Fibroblast of lung (primary cell): ENCODE data around the gene SYT9. TPM values are rescaled to one million over a fixed set of nuclear protein-coding genes. Genes with fewer than 3 reads are reported as not detected.

Experiments used
- DNase-seq, 2 donors: peaks; one replicate each; pipeline versions ENCODE4 v3.0.0 to v3.0.0-alpha.2; 2010; ENCODE audit warnings: low read depth in 2 of 2
- H2AFZ ChIP-seq: 2 replicates; pipeline ENCODE4 v1.5.1; 2012; ENCODE audit warnings: low read length, control low read depth, inconsistent platforms
- H3K27ac ChIP-seq: 2 replicates; pipeline ENCODE4 v1.5.1; 2011; ENCODE audit warnings: low read length, control low read depth; ENCODE audit not compliant: insufficient read depth
- H3K27me3 ChIP-seq: 2 replicates; pipeline ENCODE4 v1.5.1; 2011; ENCODE audit warnings: mild to moderate bottlenecking, low read length; ENCODE audit not compliant: control insufficient read depth, insufficient read depth
- H3K36me3 ChIP-seq: 2 replicates; pipeline ENCODE4 v1.5.1; 2011; ENCODE audit warnings: low read length; ENCODE audit not compliant: control insufficient read depth, insufficient read depth
- H3K4me1 ChIP-seq: 2 replicates; pipeline ENCODE4 v1.5.1; 2011; ENCODE audit warnings: low read length; ENCODE audit not compliant: control insufficient read depth, insufficient read depth; ENCODE audit errors: extremely low read depth
- H3K4me2 ChIP-seq: 2 replicates; pipeline ENCODE4 v1.5.1; 2011; ENCODE audit warnings: low read length, control low read depth; ENCODE audit not compliant: insufficient read depth; ENCODE audit errors: extremely low read depth
- H3K4me3 ChIP-seq, 4 experiments: fragments of 200-600 bp in 1 of 4; sonication (generic) in 1 of 4; replicated peaks in 1 of 4; 2 replicates each; pipeline ENCODE4 v1.5.1; 2011 to 2016; ENCODE audit warnings: low read length in 4 of 4, low read depth in 3 of 4, mild to moderate bottlenecking in 3 of 4, control low read depth in 2 of 4, inconsistent platforms in 1 of 4, mixed read lengths in 1 of 4; ENCODE audit not compliant: insufficient read depth in 1 of 4; ENCODE audit errors: control extremely low read depth in 1 of 4
- H3K79me2 ChIP-seq: 2 replicates; pipeline ENCODE4 v1.5.1; 2012; ENCODE audit warnings: mild to moderate bottlenecking, low read length, inconsistent platforms; ENCODE audit not compliant: control insufficient read depth, insufficient read depth
- H3K9ac ChIP-seq: 2 replicates; pipeline ENCODE4 v1.5.1; 2011; ENCODE audit warnings: mild to moderate bottlenecking, low read length, control low read depth; ENCODE audit not compliant: insufficient read depth
- H3K9me3 ChIP-seq: 2 replicates; pipeline ENCODE4 v1.5.1; 2012; ENCODE audit warnings: low read depth, low read length; ENCODE audit not compliant: control insufficient read depth, insufficient read depth
- H4K20me1 ChIP-seq: 2 replicates; pipeline ENCODE4 v1.5.1; 2011; ENCODE audit warnings: low read length; ENCODE audit not compliant: control insufficient read depth, insufficient read depth; ENCODE audit errors: extremely low read depth
- EZH2 ChIP-seq: IDR thresholded peaks from 2 replicates; pipeline ENCODE4 v1.5.1; 2012; ENCODE audit warnings: low read length, control low read depth, mild to moderate bottlenecking; ENCODE audit errors: missing control alignments
- polyA plus RNA-seq, 2 donors: library from polyadenylated mRNA; depleted of rRNA in 1 of 2; stranded (reverse) in 1 of 2; unstranded in 1 of 2; fragments of >200 nt; gene quantifications; 2 replicates each; pipeline ENCODE4 v1.2.1, GENCODE V29; 2011 to 2012; ENCODE audit warnings: missing spikeins in 1 of 2
- total RNA-seq: library from RNA; depleted of rRNA; stranded (reverse); fragments of >200 nt; gene quantifications from 2 replicates; pipeline ENCODE4 v1.2.1, GENCODE V29; 2014
- TF ChIP-seq, protein P1 (sequence below), 2 donors: IDR thresholded peaks in 1 of 2; conservative IDR thresholded peaks in 1 of 2; 1 replicate in 1 of 2; 2 replicates in 1 of 2; pipeline ENCODE4 v1.5.1; 2011 to 2012; ENCODE audit warnings: low read length in 2 of 2, control low read depth in 1 of 2, inconsistent platforms in 1 of 2, low read depth in 1 of 2, mild to moderate bottlenecking in 1 of 2

The SYT9 gene
- total and polyA plus RNA-seq, 2 donors (not counting 1 experiment from before 2014, with no cell fraction given): not detected

DNA sequence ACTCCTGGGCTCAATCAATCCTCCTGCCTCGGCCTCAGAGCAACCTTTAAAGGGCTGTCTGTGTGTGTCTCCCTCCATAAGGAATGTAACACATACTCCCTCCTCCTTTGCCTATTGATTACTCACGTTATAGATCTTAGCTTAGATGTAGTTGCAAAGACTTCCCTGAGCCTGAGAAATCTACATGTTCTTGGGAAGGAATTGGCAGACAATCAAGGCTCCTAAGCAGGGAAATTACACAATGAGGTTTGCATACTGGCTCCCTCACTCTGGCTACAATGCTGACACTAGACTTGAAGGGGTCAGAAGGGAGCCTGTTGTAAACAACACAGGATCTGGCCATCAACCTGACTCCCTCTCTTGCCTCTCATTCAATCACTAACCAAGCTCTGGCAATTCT lies 228.4 kb downstream of the SYT9 start:
- no peaks in the 10 kb centered on the region for H3K79me2 ChIP-seq
- TF ChIP-seq, protein P1, sequence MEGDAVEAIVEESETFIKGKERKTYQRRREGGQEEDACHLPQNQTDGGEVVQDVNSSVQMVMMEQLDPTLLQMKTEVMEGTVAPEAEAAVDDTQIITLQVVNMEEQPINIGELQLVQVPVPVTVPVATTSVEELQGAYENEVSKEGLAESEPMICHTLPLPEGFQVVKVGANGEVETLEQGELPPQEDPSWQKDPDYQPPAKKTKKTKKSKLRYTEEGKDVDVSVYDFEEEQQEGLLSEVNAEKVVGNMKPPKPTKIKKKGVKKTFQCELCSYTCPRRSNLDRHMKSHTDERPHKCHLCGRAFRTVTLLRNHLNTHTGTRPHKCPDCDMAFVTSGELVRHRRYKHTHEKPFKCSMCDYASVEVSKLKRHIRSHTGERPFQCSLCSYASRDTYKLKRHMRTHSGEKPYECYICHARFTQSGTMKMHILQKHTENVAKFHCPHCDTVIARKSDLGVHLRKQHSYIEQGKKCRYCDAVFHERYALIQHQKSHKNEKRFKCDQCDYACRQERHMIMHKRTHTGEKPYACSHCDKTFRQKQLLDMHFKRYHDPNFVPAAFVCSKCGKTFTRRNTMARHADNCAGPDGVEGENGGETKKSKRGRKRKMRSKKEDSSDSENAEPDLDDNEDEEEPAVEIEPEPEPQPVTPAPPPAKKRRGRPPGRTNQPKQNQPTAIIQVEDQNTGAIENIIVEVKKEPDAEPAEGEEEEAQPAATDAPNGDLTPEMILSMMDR (conservative IDR thresholded peaks at IDR 0.05 in 1 of 2, IDR thresholded peaks at IDR 0.05 in 1 of 2; ENCODE audit: low read depth in 1 of 2, low read length in 2 of 2): no peak
- TF ChIP-seq EZH2: no peak

DNA sequence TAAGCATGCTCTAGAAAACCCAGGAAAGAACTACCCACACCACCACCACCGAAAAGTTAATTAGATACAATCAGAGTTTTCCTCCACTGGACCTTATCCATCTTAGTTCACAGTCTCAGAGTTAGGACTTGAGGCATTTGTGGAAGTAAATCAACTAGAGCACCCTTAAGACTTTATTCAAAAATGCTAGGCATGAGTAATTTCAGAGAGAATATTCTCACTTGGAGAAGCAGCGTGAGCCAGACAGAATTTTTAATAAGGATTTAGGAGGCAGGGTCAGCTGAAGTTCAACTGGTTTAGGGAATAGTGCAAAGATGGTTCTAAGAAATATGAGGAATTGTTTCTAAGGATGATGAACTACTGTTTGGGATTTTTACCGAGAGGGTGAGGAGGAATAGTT lies 232.4 kb downstream of the SYT9 start:
- TF ChIP-seq, protein P1 (conservative IDR thresholded peaks at IDR 0.05 in 1 of 2, IDR thresholded peaks at IDR 0.05 in 1 of 2; ENCODE audit: low read depth in 1 of 2, low read length in 2 of 2): no peak
- no peak overlapping the region for H3K4me3 ChIP-seq

More for the DNA sequence above, 228.4 kb downstream of the SYT9 start:
- Histone ChIP-seq H3K36me3 (no peaks in the 10 kb centered on the region), H3K4me2 (no peak overlapping the region), H4K20me1 (no peaks in the 10 kb centered on the region), H3K4me3 (no peak overlapping the region), H3K4me1 (no peaks in the 10 kb centered on the region), H3K9ac (no peak overlapping the region), H2AFZ (no peak overlapping the region), H3K27ac (no peak overlapping the region), H3K27me3 (no peaks in the 10 kb centered on the region), H3K9me3 (no peaks in the 10 kb centered on the region)
- peak in 1 of 2 donors; percentile 65 for DNase-seq

DNA sequence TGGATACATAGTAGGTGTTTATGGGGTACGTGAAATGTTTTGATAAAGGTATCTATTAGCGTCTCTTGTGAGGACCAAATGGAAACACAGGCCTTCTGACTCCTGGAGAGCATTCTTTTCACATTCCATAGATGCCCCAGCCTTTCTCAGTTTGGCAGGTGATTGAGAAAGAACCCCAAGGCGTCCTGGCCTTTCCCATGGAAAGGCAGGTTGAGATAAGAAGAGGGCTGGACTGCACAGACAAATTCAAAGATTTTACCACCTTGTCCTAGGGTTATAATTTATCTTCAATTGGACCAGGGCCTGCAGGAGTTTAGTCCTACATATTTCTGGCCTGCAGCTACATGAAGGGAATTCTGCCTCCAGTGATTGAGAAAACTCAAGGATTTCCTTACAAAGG lies 232.9 kb downstream of the SYT9 start:
- peak overlapping the region in 1 of 4 experiments; percentile 66 for H3K4me3 ChIP-seq
- no peak overlapping the region for H3K9ac ChIP-seq
- no peaks in the 10 kb centered on the region for H3K9me3 ChIP-seq
- no peaks in the 10 kb centered on the region for H4K20me1 ChIP-seq
- H2AFZ ChIP-seq: no peak overlapping the region
- no peak overlapping the region for H3K4me2 ChIP-seq
- no peaks in the 10 kb centered on the region for H3K36me3 ChIP-seq
- H3K4me1 ChIP-seq: peaks cover 4% of the 10 kb centered on the region
- H3K27ac ChIP-seq: no peak overlapping the region
- TF ChIP-seq, protein P1 (conservative IDR thresholded peaks at IDR 0.05 in 1 of 2, IDR thresholded peaks at IDR 0.05 in 1 of 2; ENCODE audit: low read depth in 1 of 2, low read length in 2 of 2): no peak
- no peak for TF ChIP-seq EZH2
- no peak for DNase-seq
- H3K79me2 ChIP-seq: peaks cover 11% of the 10 kb centered on the region
- H3K27me3 ChIP-seq: no peaks in the 10 kb centered on the region

More for the DNA sequence above, 232.4 kb downstream of the SYT9 start:
- Histone ChIP-seq H2AFZ (no peak overlapping the region), H3K9ac (no peak overlapping the region), H3K79me2 (peaks cover 11% of the 10 kb centered on the region), H3K9me3 (no peaks in the 10 kb centered on the region), H3K36me3 (no peaks in the 10 kb centered on the region), H3K4me2 (no peak overlapping the region), H3K27me3 (no peaks in the 10 kb centered on the region), H3K4me1 (peaks cover under 1% of the 10 kb centered on the region), H4K20me1 (no peaks in the 10 kb centered on the region), H3K27ac (no peak overlapping the region)
- DNase-seq: no peak
